Hepatocyte (in vitro differentiated cells): Measurements from ENCODE around the gene NFATC4. TPM values are rescaled to one million over a fixed set of nuclear protein-coding genes. Genes with fewer than 3 reads are reported as not detected.

Experiments used
- DNase-seq: peaks from one replicate; pipeline ENCODE4 v3.0.0-alpha.2; 2016; ENCODE audit warnings: low spot score
- H2AFZ ChIP-seq: fragments of 200-600 bp; sonication (generic); 2 replicates; pipeline ENCODE4 v1.6.0; 2016; ENCODE audit warnings: antibody characterized with exemption, mild to moderate bottlenecking
- H3K27ac ChIP-seq: fragments of 200-600 bp; sonication (generic); 2 replicates; pipeline ENCODE4 v1.5.1; 2016; ENCODE audit warnings: mild to moderate bottlenecking
- H3K27me3 ChIP-seq: fragments of 200-600 bp; sonication (generic); 2 replicates; pipeline ENCODE4 v1.6.1; 2016
- H3K36me3 ChIP-seq: fragments of 200-600 bp; sonication (generic); replicated peaks from 2 replicates; pipeline ENCODE4 v1.5.1; 2016; ENCODE audit warnings: low read depth; ENCODE audit not compliant: insufficient read depth
- H3K4me1 ChIP-seq: fragments of 200-600 bp; sonication (generic); 2 replicates; pipeline ENCODE4 v1.5.1; 2016; ENCODE audit warnings: mild to moderate bottlenecking, moderate library complexity; ENCODE audit not compliant: insufficient read depth
- H3K4me2 ChIP-seq: fragments of 200-600 bp; sonication (generic); 2 replicates; pipeline ENCODE4 v1.6.0; 2016
- H3K4me3 ChIP-seq: fragments of 200-600 bp; sonication (generic); 2 replicates; pipeline ENCODE4 v1.5.1; 2016; ENCODE audit warnings: mild to moderate bottlenecking
- H3K79me2 ChIP-seq: fragments of 200-600 bp; sonication (generic); 2 replicates; pipeline ENCODE4 v1.6.0; 2017; ENCODE audit warnings: mild to moderate bottlenecking
- H3K9me2 ChIP-seq: fragments of 200-600 bp; sonication (generic); replicated peaks from 2 replicates; pipeline ENCODE4 v1.6.0; 2017; ENCODE audit warnings: mild to moderate bottlenecking; ENCODE audit not compliant: insufficient read depth
- H3K9me3 ChIP-seq: fragments of 200-600 bp; sonication (generic); 2 replicates; pipeline ENCODE4 v1.5.1; 2016; ENCODE audit warnings: low read depth, mild to moderate bottlenecking
- H4K20me1 ChIP-seq: fragments of 200-600 bp; sonication (generic); 2 replicates; pipeline ENCODE4 v1.6.0; 2016; ENCODE audit warnings: mild to moderate bottlenecking; ENCODE audit not compliant: insufficient read depth, poor library complexity, severe bottlenecking
- CTCF ChIP-seq: fragments of 200-600 bp; sonication (generic); IDR thresholded peaks from 2 replicates; pipeline ENCODE4 v1.5.1; 2016; ENCODE audit warnings: antibody characterized with exemption, mild to moderate bottlenecking; ENCODE audit not compliant: poor library complexity
- EZH2 ChIP-seq: fragments of 200-600 bp; sonication (generic); IDR thresholded peaks from 2 replicates; pipeline ENCODE4 v1.6.1; 2016; ENCODE audit warnings: antibody characterized with exemption, mild to moderate bottlenecking, borderline replicate concordance
- EZH2phosphoT487 ChIP-seq: fragments of 200-600 bp; sonication (generic); IDR thresholded peaks from one replicate; pipeline ENCODE4 v1.6.1; 2018; ENCODE audit warnings: antibody characterized with exemption, mild to moderate bottlenecking, low read depth, moderate library complexity; ENCODE audit not compliant: unreplicated experiment, severe bottlenecking
- WGBS: methylation state at CpG from one replicate; pipeline ENCODE4 v1.1.6; 2016; ENCODE audit warnings: low lambda C conversion rate; ENCODE audit errors: missing lambda C conversion rate; 5-methylcytosine and 5-hydroxymethylcytosine counted together
- polyA plus RNA-seq: library from polyadenylated mRNA; unstranded; fragments of >200 nt; fragmentation: Nextera tagmentation; extraction: Ambion mirVana; gene quantifications from 2 replicates; pipeline ENCODE4 v1.2.1, GENCODE V29; 2016
- total RNA-seq: library from RNA; depleted of rRNA; stranded (reverse); fragments of >200 nt; gene quantifications from 2 replicates; pipeline ENCODE4 v1.2.3, GENCODE V29; 2014

The NFATC4 gene
- total and polyA plus RNA-seq, 2 experiments from 2014 or later: 37.8 to 68.8 TPM

GRCh38 chr14:24347134-24347533, 20.9 kb upstream of the NFATC4 start:
- TF ChIP-seq CTCF (no peak), EZH2 (no peak), EZH2phosphoT487 (no peak)
- no peak overlapping the region for H3K4me2 ChIP-seq
- WGBS: 29% methylated on average over 1 of the region's 1 CpG
- H3K4me1 ChIP-seq: no peaks in the 10 kb centered on the region
- DNase-seq: no peak
- no peaks in the 10 kb centered on the region for H4K20me1 ChIP-seq
- H3K27ac ChIP-seq: no peak overlapping the region
- H3K27me3 ChIP-seq: peaks cover 2% of the 10 kb centered on the region
- H2AFZ ChIP-seq: no peak overlapping the region
- no peaks in the 10 kb centered on the region for H3K9me2 ChIP-seq
- no peaks in the 10 kb centered on the region for H3K79me2 ChIP-seq
- no peaks in the 10 kb centered on the region for H3K36me3 ChIP-seq
- H3K9me3 ChIP-seq: no peaks in the 10 kb centered on the region
- H3K4me3 ChIP-seq: no peak overlapping the region

GRCh38 chr14:24348186-24348585, 19.8 kb upstream of the NFATC4 start:
- Histone ChIP-seq H3K36me3 (no peaks in the 10 kb centered on the region), H3K27me3 (peaks cover 2% of the 10 kb centered on the region), H3K9me2 (no peaks in the 10 kb centered on the region), H3K4me1 (no peaks in the 10 kb centered on the region), H3K9me3 (no peaks in the 10 kb centered on the region), H2AFZ (no peak overlapping the region), H3K4me3 (no peak overlapping the region), H3K4me2 (no peak overlapping the region), H4K20me1 (no peaks in the 10 kb centered on the region), H3K79me2 (no peaks in the 10 kb centered on the region), H3K27ac (no peak overlapping the region)
- DNase-seq: no peak
- TF ChIP-seq EZH2 (no peak), CTCF (no peak), EZH2phosphoT487 (no peak)
- 88% methylated on average over 2 of the region's 2 CpGs for WGBS

- 78% methylated on average over 5 of the region's 5 CpGs for WGBS
- no peak overlapping the region for H3K4me3 ChIP-seq
- H3K4me2 ChIP-seq: no peak overlapping the region
- H3K27me3 ChIP-seq: peaks cover 2% of the 10 kb centered on the region
- no peaks in the 10 kb centered on the region for H3K36me3 ChIP-seq
- H3K79me2 ChIP-seq: no peaks in the 10 kb centered on the region
- no peak for DNase-seq
- H4K20me1 ChIP-seq: no peaks in the 10 kb centered on the region
- H3K9me3 ChIP-seq: no peaks in the 10 kb centered on the region
- TF ChIP-seq EZH2phosphoT487: no peak
- no peak for TF ChIP-seq EZH2
- no peak for TF ChIP-seq CTCF
- H3K27ac ChIP-seq: no peak overlapping the region
- H3K9me2 ChIP-seq: no peaks in the 10 kb centered on the region
- H2AFZ ChIP-seq: no peak overlapping the region
- no peaks in the 10 kb centered on the region for H3K4me1 ChIP-seq
These were observed 18.2 kb upstream of the NFATC4 start for GRCh38 chr14:24349742-24350141.

GRCh38 chr14:24351517-24351916, 16.5 kb upstream of the NFATC4 start:
- Histone ChIP-seq H4K20me1 (no peaks in the 10 kb centered on the region), H3K4me2 (no peak overlapping the region)

More at GRCh38 chr14:24351517-24351916, 16.5 kb upstream of the NFATC4 start:
- Histone ChIP-seq H3K9me3 (no peaks in the 10 kb centered on the region), H3K4me1 (no peaks in the 10 kb centered on the region), H3K27ac (no peak overlapping the region), H3K36me3 (no peaks in the 10 kb centered on the region), H3K4me3 (no peak overlapping the region), H2AFZ (no peak overlapping the region), H3K79me2 (no peaks in the 10 kb centered on the region), H3K27me3 (peaks cover 2% of the 10 kb centered on the region), H3K9me2 (no peaks in the 10 kb centered on the region)
- no peak for TF ChIP-seq EZH2phosphoT487
- no peak for TF ChIP-seq CTCF
- TF ChIP-seq EZH2: no peak
- WGBS: 19% methylated on average over 4 of the region's 4 CpGs
- DNase-seq: no peak
